Psoas muscle (tissue), 8 donors: Measurements from ENCODE around the gene CHST3. TPM values are rescaled to one million over a fixed set of nuclear protein-coding genes. Genes with fewer than 3 reads are reported as not detected.
A peak's percentile ranks its signal among the peaks of the same experiment; 100 is the strongest.
"Not testable (repeated sequence)": the region's sequence is repeated elsewhere in the genome, so short reads cannot be mapped to it uniquely, and the experiment has no call there.

Source experiments
- ATAC-seq, 4 donors: fragments of 200-7000 bp; cut with Tn5 transposase; one replicate each; pipeline ENCODE4 v1.9.1; 2020; ENCODE audit warnings: moderate library complexity in 3 of 4, mild to moderate bottlenecking in 2 of 4
- DNase-seq, 2 donors: peaks; one replicate each; pipeline ENCODE4 v3.0.0-alpha.2; 2020
- H3K27ac ChIP-seq: fragments of 200-600 bp; one replicate; pipeline ENCODE4 v1.8.0; 2022
- H3K27me3 ChIP-seq, 3 donors: fragments of 200-600 bp in 1 of 3; one replicate each; pipeline versions ENCODE4 v1.6.1 to v1.8.0; 2013 to 2022; ENCODE audit warnings: low read length in 2 of 3, mild to moderate bottlenecking in 2 of 3, moderate library complexity in 1 of 3; ENCODE audit not compliant: insufficient read depth in 3 of 3
- H3K36me3 ChIP-seq, 2 donors: fragments of 200-600 bp in 1 of 2; one replicate each; pipeline versions ENCODE4 v1.6.1 to v1.8.0; 2013 to 2022; ENCODE audit warnings: low read depth in 1 of 2, mild to moderate bottlenecking in 1 of 2, moderate library complexity in 1 of 2; ENCODE audit not compliant: insufficient read depth in 1 of 2
- H3K4me1 ChIP-seq: fragments of 200-600 bp; one replicate; pipeline ENCODE4 v1.8.0; 2022
- H3K4me3 ChIP-seq: fragments of 200-600 bp; one replicate; pipeline ENCODE4 v1.8.0; 2022; ENCODE audit warnings: mild to moderate bottlenecking
- H3K9me3 ChIP-seq: fragments of 200-600 bp; one replicate; pipeline ENCODE4 v1.8.0; 2022
- WGBS, 3 donors: extraction: QIAGEN DNeasy Blood & Tissue Kit; methylation state at CpG; one replicate each; pipeline versions ENCODE4 v1.1.6 to v1.1.7; 2013; 5-methylcytosine and 5-hydroxymethylcytosine counted together
- intact Hi-C, 2 donors: fragments of 100-400 bp; cut with DNase I; formaldehyde crosslinking; loops; one replicate each; pipeline versions ENCODE4 v1.11.0 to v1.14.2; 2022
- polyA plus RNA-seq, 3 donors: library from polyadenylated mRNA; stranded (reverse); fragments of 200-250 nt; gene quantifications; one replicate each; pipeline ENCODE4 v1.2.3, GENCODE V29; 2013
- total RNA-seq, 4 donors: library from RNA; stranded (reverse); fragmentation: NEBNext Ultra II Directional in 2 of 4; extraction: Animal tissue kit (Norgen Biotek cat#: 25700) in 2 of 4; gene quantifications; one replicate each; pipeline versions ENCODE4 v1.2.1 to v1.2.4, GENCODE V29; 2021 to 2023
- TF ChIP-seq, protein P1 (sequence below): fragments of 200-600 bp; IDR thresholded peaks from one replicate; pipeline ENCODE4 v1.8.0; 2022; ENCODE audit warnings: antibody characterized with exemption
- donor health status: healthy with polysubstance abuse.
- donor health status: DM: no; HTN: no; CAD: no; lungs with moderate emphysema.
- donor health status: Bipolar disorder and iron deficiency.
- donor health status: healthy.
- donor health status: DM: yes; HTN: yes; CAD: no.
- donor health status: DM: no; HTN: no; CAD: no.
- donor health status: DM: no; HTN: no; CAD: no.
- donor health status: DM: yes; HTN: yes; CAD: no.

Gene CHST3
- total and polyA plus RNA-seq, 7 donors: 3.3 to 44.0 (median 12.1) TPM

DNA sequence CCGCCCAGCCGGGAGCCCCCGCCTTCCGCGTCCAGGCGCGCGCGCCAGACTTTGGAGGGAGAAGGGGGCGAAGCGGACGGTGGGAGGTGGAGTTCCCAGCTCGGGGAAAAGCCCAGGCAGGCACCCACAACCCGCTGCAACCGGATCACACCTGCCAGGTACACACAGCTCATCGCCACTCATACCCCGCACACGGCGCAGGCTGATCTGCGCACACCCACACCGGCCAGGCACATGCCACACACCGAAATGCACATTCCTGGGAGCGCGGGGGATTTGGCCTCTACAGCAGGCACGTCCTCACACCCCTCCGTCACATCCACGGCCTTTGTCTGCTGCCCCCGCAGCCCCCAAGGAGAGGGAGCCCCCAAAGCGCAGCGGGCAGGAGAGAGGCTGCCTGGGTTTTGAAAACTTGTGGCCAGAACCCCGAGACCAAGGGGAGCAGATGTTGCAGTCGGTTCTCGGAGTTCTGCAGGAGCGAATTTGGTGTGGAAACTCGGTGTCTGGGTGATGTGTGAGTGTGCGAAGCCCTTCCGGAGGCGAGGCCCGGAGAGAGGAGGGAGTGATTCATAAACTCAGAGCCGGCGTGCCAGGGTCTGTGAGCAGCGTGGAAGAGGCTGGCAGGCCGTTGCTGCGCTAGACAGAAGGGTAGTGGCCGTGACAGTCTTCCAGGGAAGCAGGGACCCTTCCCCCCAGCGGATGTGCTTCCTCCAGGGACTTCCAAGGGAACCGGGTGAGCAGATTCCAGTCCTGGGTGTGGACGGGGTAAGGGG, 734 bp downstream of the CHST3 start:
- peaks cover 21% of the 10 kb centered on the region for H3K4me1 ChIP-seq
- WGBS, 3 donors: 4 to 19% (median 7%) methylated on average over 41 to 48 of the region's 48 CpGs
- intact Hi-C loops: loop anchor here in 1 of 2 donors (2.0 kb wide), 1 partner anchor 44 kb away; no protein-coding TSS in a partner anchor
- ATAC-seq (peak; percentile 58 to 66 (median 64)), DNase-seq (peak; percentile 81 to 89)
- no peaks in the 10 kb centered on the region for H3K36me3 ChIP-seq
- H3K27me3 ChIP-seq: no peaks in the 10 kb centered on the region
- peak overlapping the region; percentile 84 for H3K4me3 ChIP-seq
- no peaks in the 10 kb centered on the region for H3K9me3 ChIP-seq
- H3K27ac ChIP-seq: peak overlapping the region; percentile 99
- TF ChIP-seq, protein P1, sequence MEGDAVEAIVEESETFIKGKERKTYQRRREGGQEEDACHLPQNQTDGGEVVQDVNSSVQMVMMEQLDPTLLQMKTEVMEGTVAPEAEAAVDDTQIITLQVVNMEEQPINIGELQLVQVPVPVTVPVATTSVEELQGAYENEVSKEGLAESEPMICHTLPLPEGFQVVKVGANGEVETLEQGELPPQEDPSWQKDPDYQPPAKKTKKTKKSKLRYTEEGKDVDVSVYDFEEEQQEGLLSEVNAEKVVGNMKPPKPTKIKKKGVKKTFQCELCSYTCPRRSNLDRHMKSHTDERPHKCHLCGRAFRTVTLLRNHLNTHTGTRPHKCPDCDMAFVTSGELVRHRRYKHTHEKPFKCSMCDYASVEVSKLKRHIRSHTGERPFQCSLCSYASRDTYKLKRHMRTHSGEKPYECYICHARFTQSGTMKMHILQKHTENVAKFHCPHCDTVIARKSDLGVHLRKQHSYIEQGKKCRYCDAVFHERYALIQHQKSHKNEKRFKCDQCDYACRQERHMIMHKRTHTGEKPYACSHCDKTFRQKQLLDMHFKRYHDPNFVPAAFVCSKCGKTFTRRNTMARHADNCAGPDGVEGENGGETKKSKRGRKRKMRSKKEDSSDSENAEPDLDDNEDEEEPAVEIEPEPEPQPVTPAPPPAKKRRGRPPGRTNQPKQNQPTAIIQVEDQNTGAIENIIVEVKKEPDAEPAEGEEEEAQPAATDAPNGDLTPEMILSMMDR: no peak

DNA sequence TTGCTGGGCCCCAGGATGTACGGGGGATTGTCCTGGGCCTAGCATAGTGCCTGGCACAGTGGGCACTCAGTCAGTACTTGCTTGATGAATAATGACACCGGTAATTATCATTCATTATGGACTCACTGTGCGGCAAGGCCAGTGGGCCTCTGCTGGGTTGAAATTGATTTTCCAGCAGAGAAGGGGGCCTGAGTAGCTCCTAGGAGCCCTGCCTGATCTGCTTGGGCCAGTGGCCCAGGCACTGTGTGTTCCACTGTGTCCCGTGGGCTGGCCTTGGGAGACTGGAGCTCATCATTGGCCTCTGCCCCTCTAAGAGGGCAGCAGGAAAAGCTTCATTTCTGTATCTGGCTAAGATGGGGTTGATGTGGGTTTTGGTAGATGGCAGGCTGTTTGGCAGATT, 1.4 kb downstream of the CHST3 start:
- Histone ChIP-seq H3K4me3 (peak overlapping the region; percentile 84), H3K4me1 (peaks cover 21% of the 10 kb centered on the region), H3K9me3 (no peaks in the 10 kb centered on the region), H3K36me3 (no peaks in the 10 kb centered on the region), H3K27ac (peak overlapping the region; percentile 99), H3K27me3 (no peaks in the 10 kb centered on the region)
- DNase-seq: no peak
- 33 to 63% (median 37%) methylated on average over 4 of the region's 4 CpGs for WGBS, 3 donors
- intact Hi-C loops: loop anchor here in 1 of 2 donors (2.0 kb wide), 1 partner anchor 43 kb away; no protein-coding TSS in a partner anchor
- ATAC-seq: no peak
- TF ChIP-seq, protein P1: no peak

DNA sequence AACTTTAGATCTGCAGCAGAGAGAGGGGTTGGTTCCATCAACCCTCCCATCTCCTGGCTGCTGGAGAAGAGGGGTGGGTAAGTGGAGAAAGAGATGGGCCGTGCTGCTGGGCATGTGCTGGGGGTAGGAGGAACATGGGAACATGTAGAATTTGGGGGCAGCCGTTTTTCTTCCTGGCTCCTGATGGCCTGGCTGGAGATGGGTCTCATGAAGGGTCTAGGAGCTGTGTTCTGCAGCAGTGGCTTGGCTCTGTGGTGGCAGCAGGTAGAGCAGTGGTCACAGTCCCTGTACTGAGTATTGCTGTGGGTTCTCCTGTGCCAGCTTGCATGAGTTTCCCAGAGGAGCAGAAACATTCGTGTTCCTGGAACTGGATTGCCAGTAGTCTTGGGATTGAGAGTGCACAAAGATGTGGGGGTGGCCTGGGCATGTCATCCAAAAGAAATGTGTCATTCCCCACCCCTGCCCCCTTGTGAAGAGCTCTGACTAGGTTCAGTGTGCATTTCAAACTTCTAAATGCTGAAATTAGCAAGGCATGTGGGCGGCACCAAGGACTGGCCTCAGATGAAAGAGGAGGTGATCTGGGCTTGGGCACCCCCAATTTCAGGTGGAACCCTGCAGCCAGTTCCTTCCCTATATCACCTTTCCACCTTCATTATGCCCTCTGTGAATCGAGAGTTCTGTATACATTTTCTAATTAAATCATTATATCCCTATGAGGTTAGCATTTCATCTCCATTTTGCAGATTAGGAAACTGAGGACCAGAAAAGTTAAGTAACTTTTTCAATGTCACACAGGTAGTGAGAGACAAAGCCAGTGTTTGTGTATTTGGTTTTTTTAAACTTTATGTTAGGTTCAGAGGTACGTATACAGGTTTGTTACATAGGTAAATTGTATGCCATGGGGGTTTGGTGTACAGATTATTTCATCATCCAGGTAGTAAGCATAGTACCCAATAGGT, 2.1 kb downstream of the CHST3 start:
- H3K9me3 ChIP-seq: no peaks in the 10 kb centered on the region
- intact Hi-C loops: no loop called here
- DNase-seq: no peak
- no peak for ATAC-seq
- TF ChIP-seq, protein P1: no peak
- peaks cover 28% of the 10 kb centered on the region for H3K4me1 ChIP-seq
- peak overlapping the region; percentile 84 for H3K4me3 ChIP-seq
- no peaks in the 10 kb centered on the region for H3K36me3 ChIP-seq
- peak overlapping the region; percentile 99 for H3K27ac ChIP-seq
- 68 to 80% (median 68%) methylated on average over 6 of the region's 6 CpGs for WGBS, 3 donors
- H3K27me3 ChIP-seq: no peaks in the 10 kb centered on the region

DNA sequence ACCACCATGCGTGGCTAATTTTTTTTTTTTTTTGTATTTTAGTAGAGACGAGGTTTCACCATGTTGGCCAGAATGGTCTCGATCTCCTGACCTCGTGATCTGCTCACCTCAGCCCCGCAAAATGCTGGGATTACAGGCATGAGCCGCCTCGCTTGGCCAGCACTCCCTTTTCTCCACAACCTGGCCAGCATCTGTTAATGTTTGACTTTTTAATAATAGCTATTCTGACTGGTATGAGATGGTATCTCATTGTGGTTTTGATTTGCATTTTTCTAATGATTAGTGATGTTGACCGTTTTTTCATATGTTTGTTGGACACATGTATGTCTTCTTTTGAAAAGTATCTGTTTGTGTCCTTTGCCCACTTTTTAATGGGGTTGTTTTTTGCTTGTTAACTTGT, 3.8 kb downstream of the CHST3 start:
- peaks cover 38% of the 10 kb centered on the region for H3K4me1 ChIP-seq
- 81 to 90% (median 85%) methylated on average over 8 of the region's 8 CpGs for WGBS, 3 donors

More for the DNA sequence above, 3.8 kb downstream of the CHST3 start:
- H3K9me3 ChIP-seq, H3K36me3 ChIP-seq, H3K4me3 ChIP-seq, H3K27me3 ChIP-seq, H3K27ac ChIP-seq, ATAC-seq, intact Hi-C loops, DNase-seq: not testable (repeated sequence)
